Measurements from ENCODE around the gene SELENOW.
"Not testable (repeated sequence)": the region's sequence is repeated elsewhere in the genome, so short reads cannot be mapped to it uniquely, and the experiment has no call there.

SELENOW gene

DNA sequence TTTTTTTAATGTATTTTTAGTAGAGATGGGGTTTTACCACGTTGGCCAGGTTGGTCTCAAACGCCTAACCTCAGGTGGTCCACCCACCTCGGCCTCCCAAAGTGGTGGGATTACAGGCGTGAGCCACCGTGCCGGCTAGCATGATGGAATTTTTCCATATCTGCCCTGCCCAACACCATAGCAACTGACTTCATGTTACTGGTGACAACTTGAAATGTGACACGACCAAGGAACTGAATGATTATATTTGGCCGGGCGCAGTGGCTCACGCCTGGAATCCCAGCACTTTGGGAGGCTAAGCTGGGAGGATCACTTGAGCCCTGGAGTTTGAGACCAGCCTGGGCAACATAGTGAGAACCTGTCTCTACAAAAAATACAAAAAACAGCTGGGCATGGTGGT, 8.8 kb downstream of the SELENOW start:
- DNase-seq: not testable (repeated sequence)

DNA sequence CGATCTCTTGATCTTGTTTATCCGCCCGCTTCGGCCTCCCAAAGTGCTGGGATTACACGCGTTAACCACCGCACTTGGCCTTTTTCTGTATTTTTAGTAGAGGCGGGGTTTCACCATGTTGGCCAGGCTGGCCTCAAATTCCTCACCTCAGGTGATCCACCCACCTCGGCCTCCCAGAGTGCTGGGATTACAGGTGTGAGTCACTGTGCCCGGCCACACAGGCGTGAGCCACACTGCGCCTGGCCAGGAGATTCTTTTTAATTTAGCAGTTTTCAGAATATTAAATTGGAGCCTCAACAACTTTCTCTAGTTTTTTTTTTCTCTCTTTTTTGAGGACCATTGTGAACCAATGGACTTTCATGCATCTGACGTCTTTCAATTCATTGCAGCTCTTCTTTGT, 11.3 kb downstream of the SELENOW start:
- not testable (repeated sequence) for DNase-seq

DNA sequence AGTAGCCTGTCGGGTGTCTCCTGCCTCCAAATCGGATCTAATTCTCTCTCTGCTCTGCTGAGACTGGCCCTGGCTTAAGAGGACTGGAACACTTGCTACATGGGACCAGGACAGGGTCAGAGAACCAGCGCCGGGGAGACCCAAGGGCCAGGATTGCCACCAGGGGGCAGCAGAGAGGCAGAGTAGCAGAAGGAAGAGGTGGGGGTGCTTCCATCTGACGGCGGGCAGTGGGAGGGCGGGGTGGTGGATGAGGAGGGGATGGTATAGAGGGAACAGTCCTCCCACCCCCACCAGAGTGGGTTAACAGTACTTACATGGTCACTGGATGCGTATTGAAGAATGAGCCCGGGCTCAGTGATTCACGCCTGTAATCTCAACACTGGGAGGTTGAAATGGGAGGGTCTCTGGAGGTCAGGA, 11.9 kb downstream of the SELENOW start:
- DNase-seq: peak; percentile 46

DNA sequence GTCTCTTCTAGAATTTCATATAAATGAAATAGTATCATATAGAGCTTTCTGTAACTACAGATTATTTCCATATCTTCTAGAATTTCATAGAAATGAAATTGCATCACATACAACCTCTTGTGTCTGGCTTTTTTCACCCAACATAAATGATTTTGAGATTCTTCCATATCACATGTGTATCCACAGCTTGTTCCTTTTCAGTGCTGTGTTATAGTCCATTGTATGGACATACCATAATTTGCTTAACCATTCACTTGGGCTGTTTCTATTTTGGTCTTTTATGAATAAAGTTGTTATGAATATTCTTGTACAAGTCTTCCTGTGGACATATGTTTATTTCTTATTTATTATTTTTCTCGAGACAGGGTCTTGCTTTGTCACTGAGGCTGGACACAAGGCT, 14.1 kb downstream of the SELENOW start:
- no peak for DNase-seq

DNA sequence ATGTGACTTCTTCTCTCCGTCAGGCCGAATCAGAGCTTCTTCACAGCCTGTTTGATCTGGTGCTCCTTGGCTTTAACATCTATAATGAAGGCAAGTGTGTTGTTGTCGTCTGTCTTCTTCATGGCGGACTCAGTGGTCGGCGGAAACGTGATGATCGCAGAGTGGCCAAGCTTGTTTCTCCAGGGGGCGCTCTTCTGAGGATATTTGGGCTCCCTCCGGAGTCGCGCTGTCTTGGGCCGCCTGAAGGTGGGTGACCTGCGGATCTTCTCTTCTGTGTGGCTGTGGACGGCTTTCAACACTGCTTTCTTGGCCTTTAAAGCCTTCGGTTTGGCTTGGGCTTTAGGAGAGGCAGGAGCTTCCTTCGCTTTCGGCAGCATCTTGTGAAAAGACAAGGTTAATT, 16.0 kb downstream of the SELENOW start:
- DNase-seq: no peak

DNA sequence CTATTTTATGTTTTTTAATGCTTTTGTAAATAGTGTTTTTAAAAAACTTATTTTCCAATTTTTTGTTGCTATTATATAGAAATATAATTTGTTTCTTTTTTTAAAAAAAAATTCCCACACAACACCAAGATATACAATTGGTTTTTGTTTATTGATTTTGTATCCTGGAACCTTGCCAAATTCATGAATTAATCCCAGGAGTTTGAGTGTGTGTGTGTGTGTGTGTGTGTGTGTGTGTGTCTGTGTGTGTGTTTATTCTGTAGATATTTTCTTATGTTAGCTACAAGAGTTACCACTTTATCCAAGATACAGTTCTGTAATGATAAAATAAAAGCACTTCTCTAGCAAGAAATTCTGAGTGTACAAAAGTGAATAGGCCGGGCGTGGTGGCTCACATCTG, 18.3 kb downstream of the SELENOW start:
- no peak for DNase-seq

DNA sequence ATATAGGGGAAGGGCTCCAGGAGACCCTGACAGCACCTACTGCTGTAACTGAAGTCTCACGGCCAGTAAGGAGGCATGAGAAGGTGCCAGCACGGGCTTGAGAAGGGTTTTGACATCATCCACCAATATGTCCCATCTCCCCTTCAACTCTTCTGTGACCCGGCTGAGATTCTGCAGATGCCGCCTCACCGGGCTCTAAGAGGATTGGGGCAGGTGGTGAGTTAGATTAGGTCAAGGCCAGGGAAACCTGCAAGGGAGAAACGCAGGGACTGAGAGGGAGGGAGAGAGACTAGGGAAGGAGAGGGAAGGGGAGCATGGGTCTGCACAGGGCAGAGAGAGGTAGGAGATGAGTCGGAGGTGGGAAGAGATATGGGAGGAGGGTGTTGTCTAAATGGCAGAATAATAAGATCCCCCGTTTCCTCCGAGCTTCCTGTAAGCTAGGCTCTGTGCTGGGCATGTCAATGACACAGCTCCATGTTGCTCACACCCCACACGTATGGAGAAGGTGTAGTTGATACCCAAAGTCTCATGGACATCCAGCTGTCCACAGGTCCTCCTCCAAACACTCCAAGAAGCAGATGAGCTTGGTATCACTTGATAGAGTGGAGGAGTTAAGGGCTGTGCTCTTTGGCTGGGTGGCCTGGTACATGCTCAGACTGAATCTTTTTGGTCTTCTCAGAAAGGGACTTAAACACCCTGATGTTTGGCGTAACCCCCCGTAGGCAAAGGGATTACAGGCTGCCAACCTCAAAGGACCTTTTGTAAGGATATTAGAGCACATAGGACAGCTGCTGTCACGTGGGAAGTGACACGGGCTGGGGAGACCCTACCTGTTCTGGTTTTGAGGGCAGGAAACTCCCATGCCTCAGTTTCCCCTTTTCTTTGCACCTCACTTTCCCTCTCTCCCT, 19.7 kb downstream of the SELENOW start:
- DNase-seq: no peak

DNA sequence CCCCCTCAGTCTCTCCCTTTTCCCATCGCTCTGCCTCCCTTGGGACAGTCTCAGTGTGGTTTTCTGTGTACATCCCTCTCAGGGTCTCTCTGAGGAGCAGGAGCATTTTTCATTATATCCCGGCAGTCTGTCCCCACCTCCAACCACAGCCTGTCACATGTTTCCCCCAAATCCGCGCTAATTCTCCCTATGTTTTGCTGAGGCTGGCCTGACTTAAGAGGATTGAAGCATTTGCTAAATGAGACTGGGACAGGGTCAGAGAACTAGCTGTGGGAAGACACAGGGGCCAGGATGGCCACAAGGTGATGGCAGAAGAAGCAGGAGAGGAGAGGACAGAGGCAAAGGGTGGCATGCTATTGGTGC, 20.4 kb downstream of the SELENOW start:
- DNase-seq: no peak

DNA sequence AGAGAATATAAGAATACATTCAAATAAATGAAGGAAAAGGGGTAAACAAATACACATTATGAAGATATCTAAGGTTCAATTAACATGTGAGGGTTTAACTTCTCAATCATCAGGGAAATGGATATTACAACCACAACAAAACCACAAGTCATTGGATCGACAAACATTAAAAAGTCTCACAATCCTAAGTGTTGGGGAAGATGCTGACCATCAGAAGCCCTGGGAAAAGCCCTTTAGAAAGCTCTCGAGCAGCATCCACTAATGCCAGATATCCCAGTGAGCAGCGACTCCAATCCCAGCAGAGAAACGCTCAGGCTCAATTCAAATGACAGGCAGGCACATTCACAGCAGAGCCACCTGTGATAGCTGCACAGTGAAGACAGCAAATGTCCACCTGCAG, 22.8 kb downstream of the SELENOW start:
- DNase-seq: no peak

DNA sequence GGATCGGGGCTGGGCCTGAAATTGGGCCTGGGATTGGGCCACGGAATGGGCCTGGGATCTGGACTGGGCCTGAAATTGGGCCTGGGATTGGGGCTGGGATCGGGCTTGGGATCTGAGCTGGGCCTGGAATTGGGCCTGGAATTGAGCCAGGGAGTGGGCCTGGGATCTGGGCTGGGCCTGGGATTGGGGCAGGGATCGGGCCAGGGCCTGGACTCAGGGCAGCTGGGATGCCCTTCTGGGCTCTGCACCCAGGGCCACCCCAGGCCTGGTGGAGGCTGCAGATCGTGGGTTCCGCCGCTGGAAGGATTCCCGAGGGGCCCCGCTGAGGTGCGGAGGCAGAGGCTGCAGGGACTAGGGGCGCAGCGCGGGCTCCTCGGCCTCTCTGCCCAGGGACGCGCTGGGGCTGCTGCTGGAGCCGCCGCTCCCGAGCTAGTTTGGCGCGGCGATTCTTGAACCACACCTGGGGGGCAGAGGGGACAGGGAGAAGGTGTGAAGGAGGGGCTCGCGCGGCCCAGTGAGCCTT, 24.1 kb downstream of the SELENOW start:
- no peak for DNase-seq

DNA sequence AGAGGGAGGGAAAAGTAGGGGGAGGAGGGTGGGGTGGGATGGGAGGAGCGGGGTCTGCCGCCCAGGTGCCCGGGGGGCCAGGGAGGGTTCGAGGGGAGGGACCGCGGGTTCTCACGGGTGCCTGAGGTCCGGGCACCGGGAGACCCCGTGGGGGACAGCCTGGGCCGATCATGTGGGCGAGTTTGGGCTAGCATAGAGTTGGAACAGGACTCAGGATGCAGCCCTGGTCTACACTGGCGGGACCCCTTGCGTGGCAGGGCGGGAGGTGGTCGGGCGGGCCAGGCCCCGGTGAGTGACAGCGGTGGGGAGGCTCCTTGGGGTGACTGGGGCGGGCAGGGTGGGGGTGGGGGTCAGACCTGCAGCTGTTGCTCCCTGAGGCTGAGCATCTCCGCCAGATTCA, 24.6 kb downstream of the SELENOW start:
- not testable (repeated sequence) for DNase-seq

DNA sequence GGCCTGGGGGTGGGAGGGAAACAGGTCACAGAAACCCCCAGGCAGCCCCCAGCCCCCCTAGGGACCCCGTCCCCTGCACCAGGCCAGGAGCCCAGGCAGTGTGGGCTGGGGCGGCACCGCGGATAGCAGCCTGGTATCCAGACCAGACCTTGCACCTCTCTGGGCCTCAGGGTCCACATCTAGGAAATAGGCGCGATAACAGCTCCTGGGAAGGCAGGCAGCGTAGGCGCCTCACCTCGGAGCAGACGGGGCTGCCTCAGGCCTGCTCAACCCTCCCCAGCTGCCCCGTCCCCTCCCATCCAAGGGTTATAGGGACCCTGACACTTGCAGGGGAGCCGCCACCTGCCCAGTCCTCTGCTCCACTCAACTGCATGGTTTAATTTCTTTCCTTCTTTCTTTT, 25.2 kb downstream of the SELENOW start:
- DNase-seq: not testable (repeated sequence)

DNA sequence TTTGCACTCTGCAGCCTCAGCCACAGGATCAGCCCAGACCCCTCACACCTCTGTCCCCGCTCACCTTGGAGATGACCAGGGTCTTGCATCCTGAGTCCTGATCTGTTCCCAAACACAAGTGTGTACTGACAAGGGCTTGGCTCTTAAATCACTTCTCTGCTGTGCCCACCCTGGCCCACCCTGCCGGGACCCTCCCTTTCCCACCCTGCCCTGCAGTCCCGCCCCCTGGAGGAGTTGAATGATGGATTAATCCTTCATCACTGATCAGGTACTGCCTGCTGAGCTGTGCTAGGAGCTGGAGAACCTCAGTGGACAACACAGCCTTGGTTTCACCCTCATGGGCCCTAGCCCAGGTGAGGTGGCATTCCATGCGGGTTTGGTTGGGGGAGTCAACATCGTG, 25.9 kb downstream of the SELENOW start, which contains the start of gene TPRX1:
TPRX1 (minus strand) TSS at position 101 of the 400 bp plus-strand sequence; CDS start at position 89, 12 bp downstream.
- not testable (repeated sequence) for DNase-seq

DNA sequence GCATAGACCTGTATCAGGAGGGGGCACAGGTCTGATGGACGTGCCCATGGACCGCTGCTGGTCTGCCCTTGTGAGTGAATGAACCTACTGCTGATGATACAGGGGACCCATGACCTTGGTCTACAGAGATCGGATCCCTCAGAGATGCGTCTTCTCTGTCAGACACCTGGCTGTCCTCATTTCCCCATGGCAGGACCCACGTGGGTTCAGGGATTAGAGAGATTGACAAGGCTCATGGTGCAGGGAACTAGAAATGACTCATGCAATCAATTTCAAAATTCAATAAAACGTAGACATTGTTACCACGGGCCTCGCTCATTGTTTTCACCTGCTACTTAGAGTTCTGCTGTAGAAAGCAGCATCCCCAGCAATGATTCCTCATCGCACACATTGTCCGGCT, 26.8 kb downstream of the SELENOW start:
- no peak for DNase-seq

DNA sequence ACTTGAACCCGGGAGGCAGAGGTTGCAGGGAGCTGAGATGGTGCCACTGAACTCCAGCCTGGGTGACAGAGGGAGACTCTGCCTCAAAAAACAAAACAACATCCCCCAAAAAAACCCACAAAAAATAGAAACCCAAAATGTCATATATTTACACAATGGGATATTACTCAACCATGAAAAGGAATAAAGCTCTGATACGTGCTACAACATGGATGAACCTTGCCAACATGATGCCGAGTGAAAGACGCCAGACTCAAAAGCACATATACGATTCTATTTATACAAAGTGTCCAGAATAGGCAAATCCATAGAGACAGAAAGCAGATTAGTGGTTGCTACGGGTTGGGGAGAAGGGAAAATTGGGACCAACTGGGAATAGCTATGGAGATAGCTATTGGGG, 27.9 kb downstream of the SELENOW start:
- no peak for DNase-seq

DNA sequence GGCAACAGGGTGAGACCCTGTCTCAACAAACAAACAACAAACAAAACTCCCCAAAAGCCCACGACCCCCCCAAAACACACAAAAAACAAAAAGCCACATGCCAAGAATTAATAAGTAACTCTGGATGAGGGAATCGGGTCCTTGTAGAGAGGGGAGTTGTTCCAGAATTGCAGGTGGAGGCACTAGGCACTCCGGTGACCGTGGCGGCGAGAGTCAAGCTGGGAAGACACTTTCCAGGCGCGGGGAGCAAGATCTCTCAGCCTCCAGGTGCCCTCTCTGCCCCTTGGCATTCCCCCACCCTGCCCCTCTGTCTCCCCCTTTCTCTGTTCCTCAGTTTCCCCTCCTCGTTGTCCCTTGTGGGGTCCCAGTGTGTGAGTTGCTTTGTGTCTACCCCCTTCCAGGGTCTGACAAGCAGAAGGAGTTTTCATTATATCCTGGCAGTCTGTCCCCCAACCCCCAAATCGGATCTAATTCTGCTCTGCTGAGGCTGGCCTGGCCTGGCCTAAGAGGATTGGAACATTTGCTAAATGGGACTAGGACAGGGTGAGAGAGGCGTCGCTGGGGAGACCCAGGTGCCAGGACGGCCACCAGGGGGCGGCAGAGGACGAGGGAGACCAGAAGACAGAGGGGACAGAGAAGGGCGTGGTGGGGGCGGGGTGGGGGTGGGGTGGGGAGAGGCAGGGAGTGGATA, 34.9 kb downstream of the SELENOW start:
- DNase-seq: peak; percentile 50

DNA sequence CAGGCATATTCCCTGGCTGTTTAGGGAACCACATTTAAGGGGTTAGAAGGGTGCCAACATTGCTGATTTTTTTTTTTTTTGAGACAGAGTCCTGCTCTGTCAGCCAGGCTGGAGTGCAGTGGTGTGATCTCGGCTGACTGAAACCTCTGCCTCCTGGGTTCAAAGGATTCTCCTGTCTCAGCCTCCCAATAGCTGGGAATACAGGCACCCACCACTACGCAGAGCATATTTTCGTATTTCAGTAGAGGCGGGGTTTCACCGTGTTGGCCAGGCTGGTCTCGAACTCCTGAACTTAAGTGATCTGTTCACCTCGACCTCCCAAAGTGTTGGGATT, 35.5 kb downstream of the SELENOW start:
- no peak for DNase-seq

DNA sequence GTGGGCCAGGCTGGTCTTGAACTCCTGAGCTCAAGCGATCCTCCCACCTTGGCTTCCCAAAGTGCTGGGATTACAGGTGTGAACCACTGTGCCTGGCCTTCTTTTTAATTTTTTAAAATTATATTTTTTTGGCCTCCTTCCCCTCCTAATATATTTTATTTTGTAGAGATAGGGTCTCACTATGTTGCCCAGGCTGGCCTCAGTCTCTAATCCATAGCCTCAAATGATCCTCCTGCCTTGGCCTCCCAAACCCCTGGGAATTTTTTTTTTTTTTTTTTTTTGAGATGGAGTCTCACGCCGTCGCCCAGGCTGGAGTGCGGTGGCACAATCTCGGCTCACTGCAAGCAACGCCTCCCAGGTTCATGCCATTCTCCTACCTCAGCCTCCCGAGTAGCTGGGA, 37.8 kb downstream of the SELENOW start:
- DNase-seq: not testable (repeated sequence)

DNA sequence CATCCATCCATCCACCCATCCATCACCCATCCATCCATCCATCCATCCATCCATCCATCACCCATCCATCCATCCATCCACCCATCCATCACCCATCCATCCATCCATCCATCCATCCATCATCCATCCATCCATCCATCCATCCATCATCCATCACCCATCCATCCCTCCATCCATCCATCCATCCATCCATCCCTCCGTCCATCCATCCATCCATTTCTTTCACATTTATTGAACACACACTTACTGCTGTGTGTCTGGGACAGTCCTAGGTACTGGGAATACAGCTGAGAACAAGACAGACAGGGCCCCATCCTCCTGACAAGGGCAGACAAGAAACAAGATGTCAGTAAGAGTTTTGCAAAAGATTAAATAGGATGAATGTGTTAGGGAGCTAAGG, 39.7 kb downstream of the SELENOW start:
- not testable (repeated sequence) for DNase-seq

DNA sequence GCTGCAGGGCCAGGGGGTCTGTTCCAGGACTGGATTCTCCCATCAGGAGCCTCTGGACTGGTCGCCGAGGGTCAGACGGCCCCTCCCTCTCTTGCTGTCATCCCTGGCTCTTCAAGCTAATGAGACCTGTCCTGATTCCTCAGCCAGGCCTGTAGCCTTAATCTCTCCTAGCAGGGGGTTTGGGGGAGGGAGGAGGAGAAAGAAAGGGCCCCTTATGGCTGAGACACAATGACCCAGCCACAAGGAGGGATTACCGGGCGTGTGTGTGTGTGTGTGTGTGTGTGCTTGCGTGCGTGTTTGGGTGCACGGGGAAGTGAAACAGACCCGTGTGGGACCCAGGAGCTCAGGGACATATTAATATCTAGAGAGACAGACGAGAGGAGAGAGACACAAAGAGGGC, 41.4 kb downstream of the SELENOW start:
- DNase-seq: no peak

DNA sequence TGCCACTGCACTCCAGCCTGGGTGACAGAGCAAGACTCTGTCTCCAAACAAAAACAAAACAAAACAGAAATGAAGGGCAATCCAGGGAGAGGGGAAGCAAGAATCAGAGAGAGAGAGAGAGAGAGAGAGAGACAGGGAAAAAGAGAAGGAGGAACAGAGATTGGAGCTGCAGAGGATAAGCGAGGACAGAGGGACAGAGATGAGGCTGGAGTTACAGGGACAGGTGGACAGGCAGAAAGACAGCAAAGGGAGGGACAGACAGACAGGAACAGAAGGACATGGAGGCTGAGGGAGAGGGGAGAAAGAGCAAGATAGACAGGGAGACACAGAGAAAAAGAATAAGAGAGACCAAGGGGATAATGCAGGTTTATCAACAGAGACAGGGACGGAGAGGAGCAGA, 41.9 kb downstream of the SELENOW start:
- DNase-seq: no peak

DNA sequence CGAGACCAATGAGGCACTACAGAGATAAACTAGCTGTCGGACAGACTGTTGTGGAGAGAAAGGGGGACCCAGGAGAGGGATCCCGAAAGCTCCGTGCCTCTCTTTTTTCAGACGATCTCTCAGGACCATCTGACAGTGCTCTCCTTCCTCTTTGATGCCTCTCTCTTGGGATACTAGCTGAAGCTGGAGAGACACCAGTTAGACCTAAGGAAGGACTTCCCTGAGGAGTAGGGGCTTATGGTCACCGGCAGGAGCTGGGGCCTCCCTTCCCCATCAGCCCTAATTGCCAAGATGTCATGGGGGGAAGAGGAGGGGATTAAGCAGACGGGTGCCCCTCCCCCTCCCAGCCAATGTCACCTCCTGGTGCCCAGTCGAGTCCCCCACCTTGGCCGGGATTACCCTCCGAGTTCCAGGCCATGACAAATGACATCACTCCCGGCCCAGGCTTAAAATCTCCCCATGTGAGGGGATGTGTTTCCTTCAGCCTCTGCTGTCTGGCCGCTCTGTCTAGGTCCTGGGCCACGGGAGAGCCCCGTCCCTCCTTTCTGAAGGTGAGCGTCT, 43.0 kb downstream of the SELENOW start, which contains the start of gene CRX:
CRX (plus strand) TSS at position 478 of the 561 bp plus-strand sequence. CDS start 12,507 bp downstream, outside the sequence.
- DNase-seq: no peak

DNA sequence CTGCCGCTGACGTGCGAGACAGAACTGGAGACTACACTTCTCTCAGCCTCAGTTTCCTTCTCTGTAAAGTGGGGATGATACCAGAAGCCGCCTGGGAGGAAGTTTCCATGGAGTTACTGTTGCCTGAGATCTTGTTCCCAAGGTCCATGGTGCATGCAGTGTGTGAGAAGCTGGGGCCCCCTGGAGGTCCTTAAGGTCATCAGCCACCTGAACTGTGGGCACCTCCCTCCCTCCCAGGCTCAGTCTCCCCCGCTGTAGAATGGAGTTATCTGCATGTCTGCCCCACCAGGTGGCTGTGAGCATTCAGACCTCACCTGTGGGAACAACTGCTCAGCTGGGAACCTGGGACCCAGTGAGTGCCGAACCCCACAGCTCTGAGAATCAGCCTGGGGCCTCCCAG, 45.9 kb downstream of the SELENOW start:
- DNase-seq: no peak

DNA sequence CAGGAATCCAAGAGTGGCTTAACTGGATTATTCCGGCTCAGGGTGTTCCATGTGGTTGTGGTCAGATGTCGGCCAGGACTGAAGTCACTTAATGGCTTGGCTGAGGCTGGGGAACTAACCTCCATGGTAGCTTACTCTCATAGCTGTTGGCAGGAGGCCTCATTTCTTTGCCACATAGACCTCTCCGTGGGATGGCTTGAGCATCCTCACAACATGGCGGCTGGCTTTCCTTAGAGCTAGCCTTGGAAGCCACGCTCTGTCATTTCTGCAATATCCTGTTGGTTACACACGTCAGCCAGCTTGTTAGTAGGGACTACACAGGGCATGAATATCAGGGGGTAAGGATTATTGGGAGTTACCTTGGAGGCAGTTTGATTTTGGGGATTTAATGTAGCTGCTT, 48.3 kb downstream of the SELENOW start:
- no peak for DNase-seq

Data from HCEC 1CT (cell line).